ENCODE data around the gene SCRN3.

The SCRN3 gene

GRCh38 chr2:174428214-174428613 is 32.7 kb downstream of the SCRN3 start:
- Histone ChIP-seq H3K9me3 (ENCODE audit: severe bottlenecking) (no peaks in the 10 kb centered on the region), H3K36me3 (no peaks in the 10 kb centered on the region; the same call in 1 of the 2 replicates), H3K27me3 (ENCODE audit: insufficient read depth, low read depth, severe bottlenecking) (no peaks in the 10 kb centered on the region), H3K27ac (no peak overlapping the region), H3K4me3 (ENCODE audit: low read depth, low read length) (no peak overlapping the region)
- no peak for DNase-seq
- no peak for TF ChIP-seq CTCF (IDR thresholded peaks at IDR 0.05; ENCODE audit: low read depth, low read length)

GRCh38 chr2:174430066-174430465 is 34.5 kb downstream of the SCRN3 start:
- Histone ChIP-seq H3K9me3 (ENCODE audit: severe bottlenecking) (no peaks in the 10 kb centered on the region), H3K36me3 (no peaks in the 10 kb centered on the region; the same call in 1 of the 2 replicates), H3K4me3 (ENCODE audit: low read depth, low read length) (no peak overlapping the region), H3K27me3 (ENCODE audit: insufficient read depth, low read depth, severe bottlenecking) (no peaks in the 10 kb centered on the region), H3K27ac (no peak overlapping the region)
- DNase-seq: no peak
- no peak for TF ChIP-seq CTCF (IDR thresholded peaks at IDR 0.05; ENCODE audit: low read depth, low read length)

- Histone ChIP-seq H3K4me3 (ENCODE audit: low read depth, low read length) (no peak overlapping the region), H3K27ac (no peak overlapping the region), H3K36me3 (no peaks in the 10 kb centered on the region; the same call in 1 of the 2 replicates), H3K9me3 (ENCODE audit: severe bottlenecking) (no peaks in the 10 kb centered on the region), H3K27me3 (ENCODE audit: insufficient read depth, low read depth, severe bottlenecking) (no peaks in the 10 kb centered on the region)
- no peak for TF ChIP-seq CTCF (IDR thresholded peaks at IDR 0.05; ENCODE audit: low read depth, low read length)
- no peak for DNase-seq
Observed at GRCh38 chr2:174431902-174432301, 36.4 kb downstream of the SCRN3 start.

- TF ChIP-seq CTCF (IDR thresholded peaks at IDR 0.05; ENCODE audit: low read depth, low read length): no peak
- no peak overlapping the region for H3K27ac ChIP-seq
- H3K4me3 ChIP-seq (ENCODE audit: low read depth, low read length): no peak overlapping the region
- H3K27me3 ChIP-seq (ENCODE audit: insufficient read depth, low read depth, severe bottlenecking): no peaks in the 10 kb centered on the region
- H3K36me3 ChIP-seq: no peaks in the 10 kb centered on the region
- H3K9me3 ChIP-seq (ENCODE audit: severe bottlenecking): no peaks in the 10 kb centered on the region
- no peak for DNase-seq
Observed at GRCh38 chr2:174436351-174436750, 40.8 kb downstream of the SCRN3 start.

GRCh38 chr2:174438146-174438886 is 42.8 kb downstream of the SCRN3 start:
- TF ChIP-seq CTCF (IDR thresholded peaks at IDR 0.05; ENCODE audit: low read depth, low read length): no peak
- no peaks in the 10 kb centered on the region for H3K9me3 ChIP-seq (ENCODE audit: severe bottlenecking)
- DNase-seq: no peak
- H3K4me3 ChIP-seq (ENCODE audit: low read depth, low read length): no peak overlapping the region
- no peak overlapping the region for H3K27ac ChIP-seq
- no peaks in the 10 kb centered on the region for H3K27me3 ChIP-seq (ENCODE audit: insufficient read depth, low read depth, severe bottlenecking)
- H3K36me3 ChIP-seq: no peaks in the 10 kb centered on the region

GRCh38 chr2:174439323-174439722 is 43.8 kb downstream of the SCRN3 start:
- no peak for TF ChIP-seq CTCF (IDR thresholded peaks at IDR 0.05; ENCODE audit: low read depth, low read length)

More at GRCh38 chr2:174439323-174439722, 43.8 kb downstream of the SCRN3 start:
- H3K27ac ChIP-seq: no peak overlapping the region
- H3K9me3 ChIP-seq (ENCODE audit: severe bottlenecking): no peaks in the 10 kb centered on the region
- H3K4me3 ChIP-seq (ENCODE audit: low read depth, low read length): no peak overlapping the region
- no peaks in the 10 kb centered on the region for H3K36me3 ChIP-seq
- no peaks in the 10 kb centered on the region for H3K27me3 ChIP-seq (ENCODE audit: insufficient read depth, low read depth, severe bottlenecking)
- DNase-seq: no peak
